Fibroblast of villous mesenchyme (primary cell): ENCODE measurements around the gene CMIP. TPM values are rescaled to one million over a fixed set of nuclear protein-coding genes. Genes with fewer than 3 reads are reported as not detected.

ENCODE experiments used
- DNase-seq: peaks from one replicate; pipeline ENCODE4 v3.0.0-alpha.2; 2010; ENCODE audit warnings: low read depth
- H3K4me3 ChIP-seq: 2 replicates; pipeline ENCODE4 v1.5.1; 2011; ENCODE audit warnings: low read depth, mild to moderate bottlenecking, low read length
- CTCF ChIP-seq: IDR thresholded peaks from 2 replicates; pipeline ENCODE4 v1.5.1; 2012; ENCODE audit warnings: low read depth, mild to moderate bottlenecking, low read length; ENCODE audit not compliant: insufficient read depth
- total RNA-seq: library from RNA; depleted of rRNA; stranded (reverse); fragments of >200 nt; gene quantifications from 2 replicates; pipeline ENCODE4 v1.2.3, GENCODE V29; 2012

The CMIP gene
- total RNA-seq, 1 donor = 7.8 TPM

DNA sequence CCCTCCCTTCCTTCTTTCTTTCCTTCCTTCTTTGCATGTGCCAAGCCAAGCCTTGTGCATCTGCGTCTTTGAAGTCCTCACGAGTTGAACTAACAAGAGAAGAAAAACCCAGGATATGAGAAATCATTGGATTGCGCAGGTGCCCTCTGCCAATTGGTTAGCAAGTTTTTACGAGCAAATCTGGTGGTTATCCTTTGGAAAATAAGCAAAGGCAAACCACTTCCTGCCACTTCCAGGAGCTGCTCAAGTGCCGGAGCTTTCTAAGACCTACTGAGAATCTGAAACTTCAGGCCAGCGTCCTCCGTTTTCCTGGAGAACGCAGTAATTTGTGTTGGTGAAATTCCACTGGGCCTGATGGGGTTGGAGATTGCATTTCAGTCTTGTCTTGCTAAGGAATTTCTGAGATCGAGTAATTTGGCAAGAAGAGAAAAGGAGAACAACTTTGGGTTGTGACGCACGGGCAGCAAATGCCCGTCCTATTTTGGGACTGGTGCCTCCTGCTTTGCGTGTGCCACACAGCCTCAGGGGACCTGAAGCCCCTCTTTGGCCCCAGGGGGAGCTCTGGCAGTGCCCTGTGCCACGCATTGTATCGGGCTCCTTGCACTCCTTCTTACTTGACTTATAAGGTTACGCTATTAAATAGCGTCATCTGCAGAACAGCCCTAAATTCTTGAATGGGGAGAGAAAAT lies 56.4 kb downstream of the CMIP start:
- H3K4me3 ChIP-seq = peak overlapping the region; percentile 0
- peak; percentile 97 for DNase-seq
- no peak for TF ChIP-seq CTCF

DNA sequence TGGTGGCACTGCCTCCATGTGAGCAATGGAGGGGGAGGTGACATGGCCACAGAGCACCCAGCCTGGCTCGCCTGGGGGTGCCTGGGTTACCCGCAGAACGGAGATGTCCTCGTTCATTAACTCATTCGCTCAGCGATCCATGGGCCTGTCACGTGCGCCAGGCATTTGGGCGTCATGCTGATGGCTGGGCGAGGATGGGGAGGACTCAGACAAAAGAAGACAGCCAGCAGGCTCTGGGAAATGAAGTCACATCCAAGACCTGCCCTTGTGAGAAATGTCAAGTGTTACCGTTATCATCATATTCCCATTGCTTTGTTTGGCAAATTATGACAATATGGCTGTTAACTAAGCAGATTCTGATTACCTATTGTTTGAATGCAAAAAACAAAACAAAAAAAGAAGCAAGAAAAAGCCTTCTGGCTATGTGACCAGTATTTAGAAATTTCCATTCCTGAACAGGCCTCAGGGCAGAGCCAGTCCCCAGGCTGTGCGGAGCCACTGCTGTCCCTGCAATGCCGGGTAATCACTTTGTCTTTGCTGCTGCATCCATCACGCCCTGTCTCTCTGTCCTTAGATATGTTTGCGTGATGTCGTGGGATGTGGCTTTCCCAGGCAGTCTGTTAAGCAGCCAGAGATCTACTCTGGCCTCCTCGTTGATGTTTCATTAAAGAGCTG lies 57.9 kb downstream of the CMIP start:
- TF ChIP-seq CTCF = no peak
- no peak overlapping the region for H3K4me3 ChIP-seq
- DNase-seq = no peak

DNA sequence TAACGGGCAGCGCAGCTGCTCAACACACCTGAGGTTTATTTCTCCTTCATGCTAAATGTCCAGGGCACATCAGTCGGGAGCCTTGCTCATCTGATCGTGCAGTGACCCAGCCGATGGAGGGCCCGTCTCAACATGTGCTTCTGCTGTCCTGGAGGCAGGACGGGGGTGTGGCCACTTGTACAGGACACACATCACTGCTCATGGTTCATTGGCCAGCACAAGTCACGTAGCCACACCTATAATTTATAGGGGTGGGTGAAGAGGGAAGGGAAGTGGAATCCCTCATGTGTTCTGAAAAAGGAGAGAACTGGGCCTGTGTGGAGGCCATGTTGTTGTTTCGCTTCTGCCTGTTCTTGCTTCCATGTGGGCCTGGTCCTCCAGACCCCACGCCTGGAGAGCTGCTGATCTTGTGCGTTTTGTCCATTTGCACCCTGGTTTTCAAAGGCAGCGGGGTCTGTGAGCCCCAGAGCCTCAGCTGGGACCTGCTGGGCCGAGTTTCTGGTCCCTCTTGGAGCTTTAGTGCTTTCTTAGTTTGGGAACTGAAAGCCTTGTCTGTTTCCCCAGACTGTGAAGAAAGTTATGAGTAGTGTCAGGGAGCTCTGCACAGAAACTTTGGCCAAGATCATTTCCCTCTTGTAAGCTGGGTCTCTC lies 60.5 kb downstream of the CMIP start:
- TF ChIP-seq CTCF = no peak
- no peak for DNase-seq
- no peak overlapping the region for H3K4me3 ChIP-seq

DNA sequence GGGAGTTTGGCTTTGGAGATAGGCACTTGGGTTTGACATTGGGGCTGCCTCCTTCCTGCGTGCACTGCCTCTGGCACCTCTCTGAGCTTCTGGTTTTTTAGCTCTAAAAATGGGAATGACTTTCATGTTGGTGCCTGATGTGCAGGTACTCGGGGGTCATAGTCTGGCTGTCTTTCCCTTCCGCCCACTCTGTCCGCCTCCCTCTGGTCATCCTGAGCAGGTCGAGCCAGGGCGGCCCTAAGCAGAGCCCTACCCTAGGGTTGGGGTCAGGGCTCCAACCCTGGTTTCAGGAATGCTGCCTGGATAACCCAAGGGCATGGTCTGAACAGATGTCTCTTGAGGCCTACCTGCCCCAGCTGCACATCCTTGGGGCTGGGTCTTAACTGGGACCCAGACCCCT lies 64.8 kb downstream of the CMIP start:
- H3K4me3 ChIP-seq = no peak overlapping the region
- TF ChIP-seq CTCF = no peak
- no peak for DNase-seq

GRCh38 chr16:81510016-81510415 lies 65.4 kb downstream of the CMIP start:
- H3K4me3 ChIP-seq = no peak overlapping the region
- TF ChIP-seq CTCF = no peak
- no peak for DNase-seq

- no peak overlapping the region for H3K4me3 ChIP-seq
- TF ChIP-seq CTCF = no peak
- DNase-seq = peak; percentile 47
Measured at GRCh38 chr16:81511371-81511770, 66.8 kb downstream of the CMIP start.
